Muscle of back (tissue), 13 donors: ENCODE measurements around the gene MTARC1. TPM values are rescaled to one million over a fixed set of nuclear protein-coding genes. Genes with fewer than 3 reads are reported as not detected.

Experiments
- DNase-seq, 3 donors: peaks; one replicate each; pipeline versions ENCODE4 v3.0.0 to v3.0.0-alpha.2; 2013
- long read RNA-seq, 9 donors: transcript quantifications; one replicate each; lab custom pipeline, GENCODE V29; 2026
- polyA plus RNA-seq, 10 donors: library from polyadenylated mRNA; unstranded; fragments of 120-200 nt; gene quantifications; one replicate each; pipeline ENCODE4 v1.2.1, GENCODE V29; 2013; ENCODE audit not compliant: insufficient read length in 10 of 10

MTARC1 gene
- 10 to 100 TPM in 1 of 10 donors, 1 to 10 TPM in 9; 2.8 to 11.2 (median 5.9) TPM for polyA plus RNA-seq
- long read RNA-seq, donor 1, result 0 reads
- long read RNA-seq, donor 2, result 0 reads
- long read RNA-seq, donor 3, result 0 reads
- long read RNA-seq, donor 4, result 0 reads
- long read RNA-seq, donor 5, full-length matches to known transcripts, result 2 of 8 reads
- long read RNA-seq, donor 5, partial matches to known transcripts, result 6 of 8 reads
- long read RNA-seq, donor 5, other reads (novel, unspliced or antisense), result 0 of 8 reads
- long read RNA-seq, donor 6, full-length matches to known transcripts, result 1 of 1 reads
- long read RNA-seq, donor 6, partial matches to known transcripts, result 0 of 1 reads
- long read RNA-seq, donor 6, other reads (novel, unspliced or antisense), result 0 of 1 reads
- long read RNA-seq, donor 7, full-length matches to known transcripts, result 1 of 1 reads
- long read RNA-seq, donor 7, partial matches to known transcripts, result 0 of 1 reads
- long read RNA-seq, donor 7, other reads (novel, unspliced or antisense), result 0 of 1 reads
- long read RNA-seq, donor 8, result 0 reads
- long read RNA-seq, donor 9, full-length matches to known transcripts, result 1 of 1 reads
- long read RNA-seq, donor 9, partial matches to known transcripts, result 0 of 1 reads
- long read RNA-seq, donor 9, other reads (novel, unspliced or antisense), result 0 of 1 reads

- DNase-seq, result peak; percentile 41 to 82 (median 74)
Measured at GRCh38 chr1:220786337-220787068, at the start of gene MTARC1. MTARC1 (plus strand) TSS chr1:220786913; CDS start chr1:220786945, 32 bp downstream.

- DNase-seq, result no peak
Measured at GRCh38 chr1:220741349-220741748, 45.4 kb upstream of the MTARC1 start.

- DNase-seq, result no peak
Measured at GRCh38 chr1:220741825-220742224, 44.9 kb upstream of the MTARC1 start.

DNA sequence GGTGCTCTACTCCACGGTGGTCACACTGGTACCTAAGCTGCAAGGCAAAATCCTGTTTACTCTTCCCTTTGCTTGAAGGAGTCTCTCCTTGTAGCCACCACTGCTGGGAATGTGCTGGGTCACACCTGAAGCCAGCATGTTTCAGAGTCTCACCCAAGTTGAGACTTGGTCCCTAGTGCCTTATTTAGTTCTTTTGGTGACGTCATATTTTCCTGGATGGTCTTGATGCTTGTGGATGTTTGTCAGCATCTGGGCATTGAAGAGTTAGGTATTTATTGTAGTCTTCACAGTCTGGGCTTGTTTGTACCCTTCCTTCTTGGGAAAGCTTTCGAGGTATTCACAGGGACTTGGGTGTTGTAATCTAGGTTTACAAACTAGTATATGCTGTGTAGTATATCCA, 44.2 kb upstream of the MTARC1 start:
- no peak for DNase-seq

GRCh38 chr1:220746851-220747250, 39.9 kb upstream of the MTARC1 start:
- DNase-seq, result peak in 2 of 3 donors; percentile 21 to 57

GRCh38 chr1:220747437-220748088, 39.1 kb upstream of the MTARC1 start:
- no peak for DNase-seq

DNA sequence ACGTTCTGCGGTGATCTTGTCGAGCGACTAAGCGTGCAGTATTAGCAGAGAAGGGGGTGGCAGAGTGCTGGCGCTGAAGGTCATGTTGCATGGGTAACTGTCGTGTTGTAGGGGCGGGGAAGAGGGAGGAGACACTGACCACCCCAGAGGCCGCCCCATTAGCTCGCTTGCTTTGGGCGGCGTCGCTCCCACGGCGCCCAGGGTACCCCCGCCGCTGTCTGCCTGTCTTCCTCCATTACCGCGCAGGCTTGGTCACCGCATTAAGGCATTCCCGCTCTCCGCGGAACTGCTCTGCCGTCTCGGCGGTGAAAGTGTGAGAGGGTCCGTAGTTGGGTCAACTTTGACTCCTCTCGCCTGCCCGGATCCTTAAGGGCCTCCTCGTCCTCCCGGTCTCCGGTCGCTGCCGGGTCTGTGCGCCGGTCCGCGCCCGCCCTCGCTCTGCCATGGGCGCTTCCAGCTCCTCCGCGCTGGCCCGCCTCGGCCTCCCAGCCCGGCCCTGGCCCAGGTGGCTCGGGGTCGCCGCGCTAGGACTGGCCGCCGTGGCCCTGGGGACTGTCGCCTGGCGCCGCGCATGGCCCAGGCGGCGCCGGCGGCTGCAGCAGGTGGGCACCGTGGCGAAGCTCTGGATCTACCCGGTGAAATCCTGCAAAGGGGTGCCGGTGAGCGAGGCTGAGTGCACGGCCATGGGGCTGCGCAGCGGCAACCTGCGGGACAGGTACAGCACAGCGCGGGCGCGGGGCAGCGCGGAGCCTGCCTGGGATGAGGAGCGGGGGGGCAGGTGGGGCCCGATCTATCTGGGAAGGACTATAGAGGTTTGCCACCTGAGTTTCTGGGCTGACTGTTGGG, 38.4 kb upstream of the MTARC1 start, which contains the start of gene MTARC2:
TSS of gene MTARC2 (plus strand) at position 234 of the 846 bp plus-strand sequence. CDS start at position 444, 210 bp downstream.
- peak; percentile 73 to 94 (median 79) for DNase-seq

DNA sequence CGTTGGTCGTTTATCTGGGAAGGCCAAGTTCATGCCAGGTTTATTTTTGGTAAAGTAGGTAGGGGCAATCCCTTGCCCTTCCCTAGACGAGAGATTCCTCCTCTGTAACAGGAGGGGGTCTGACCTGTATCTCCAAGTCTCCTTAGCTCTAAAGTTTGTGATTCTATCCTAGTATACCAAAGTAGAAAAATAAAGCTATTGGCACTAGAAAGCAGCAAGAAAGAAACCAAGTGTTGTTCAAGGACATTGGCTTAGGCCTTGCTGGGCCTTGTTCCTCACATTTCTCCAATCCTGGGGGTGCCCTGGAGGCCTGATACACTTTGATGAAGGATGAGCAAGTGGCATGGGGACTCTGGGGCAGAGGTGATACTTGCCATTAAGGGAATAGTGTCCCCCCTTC, 37.8 kb upstream of the MTARC1 start:
- peak in 1 of 3 donors; percentile 53 for DNase-seq

DNA sequence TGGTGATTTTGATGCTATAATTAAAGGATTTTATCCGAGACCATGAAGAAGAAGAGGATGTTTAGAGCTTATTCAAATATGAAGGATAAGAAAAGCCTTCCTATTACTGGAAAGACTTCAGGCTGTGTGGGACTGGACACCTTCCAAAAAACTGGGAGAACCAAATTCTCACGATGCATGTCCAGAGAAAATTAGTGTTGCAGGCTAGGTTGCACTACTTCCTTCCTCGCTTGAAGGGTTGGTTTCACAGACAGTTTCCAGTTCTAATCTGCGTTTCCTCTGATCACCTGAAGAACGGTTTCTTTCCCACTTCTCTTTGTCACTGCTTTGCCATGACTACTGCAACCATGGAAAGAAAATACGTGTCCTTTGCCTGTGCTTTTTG, 36.6 kb upstream of the MTARC1 start:
- peak in 2 of 3 donors; percentile 59 to 71 for DNase-seq

- DNase-seq, result no peak
Measured at GRCh38 chr1:220751111-220751510, 35.6 kb upstream of the MTARC1 start.

DNA sequence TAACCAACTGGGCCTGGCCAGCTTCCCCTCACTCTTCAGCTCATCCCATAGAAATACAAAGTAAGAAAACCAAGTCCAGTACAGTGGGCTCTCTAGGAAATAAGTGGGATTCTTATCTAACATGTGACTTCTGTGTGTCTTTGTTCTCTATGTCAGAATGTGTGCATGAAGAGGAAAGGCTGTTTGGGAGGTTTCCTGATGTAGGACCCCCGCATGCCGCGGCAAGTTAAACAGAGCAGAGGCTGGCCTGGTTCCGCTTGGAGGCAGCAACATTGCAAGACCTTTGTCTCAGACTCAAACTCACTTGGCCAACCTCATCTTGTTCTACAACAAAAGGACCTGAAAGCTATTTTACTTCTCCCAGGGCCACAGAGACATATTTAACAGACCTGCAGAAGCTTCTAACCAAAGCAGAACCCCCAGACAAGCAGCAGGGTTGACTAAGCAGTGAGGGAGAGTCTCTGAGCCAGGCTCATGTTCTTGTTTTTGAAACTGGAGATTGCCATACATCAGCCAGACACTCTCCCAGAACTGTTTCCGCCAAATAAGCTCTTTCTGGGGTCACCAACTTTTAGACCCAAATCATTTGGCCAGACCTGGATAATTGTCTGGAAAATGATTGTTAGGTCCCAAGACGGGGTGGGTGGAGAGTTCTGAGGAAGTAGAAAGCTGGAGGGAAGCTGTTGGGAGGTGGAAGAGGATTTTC, 32.3 kb upstream of the MTARC1 start:
- no peak for DNase-seq

GRCh38 chr1:220754918-220755295, 31.8 kb upstream of the MTARC1 start:
- no peak for DNase-seq

- DNase-seq, result no peak
Measured at GRCh38 chr1:220755309-220755708, 31.4 kb upstream of the MTARC1 start.

DNA sequence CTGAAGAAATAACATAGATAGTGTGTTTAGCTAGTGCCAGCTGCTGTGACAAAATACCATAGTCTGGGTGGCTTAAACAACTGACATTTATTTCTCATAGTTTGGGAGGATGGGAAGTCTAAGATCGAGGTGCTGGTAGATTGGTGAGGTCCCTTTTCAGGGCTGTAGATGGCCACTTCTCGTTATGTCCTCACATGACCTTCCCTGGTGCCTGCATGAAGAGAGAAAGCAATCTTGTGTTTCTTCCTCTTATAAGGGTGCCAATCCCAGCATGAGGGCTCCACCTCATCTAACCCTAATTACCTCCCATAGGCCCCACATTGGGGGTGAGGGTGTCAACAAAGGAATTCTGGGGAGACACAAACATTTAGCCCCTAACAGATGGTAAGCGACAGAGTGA, 29.3 kb upstream of the MTARC1 start:
- no peak for DNase-seq

DNA sequence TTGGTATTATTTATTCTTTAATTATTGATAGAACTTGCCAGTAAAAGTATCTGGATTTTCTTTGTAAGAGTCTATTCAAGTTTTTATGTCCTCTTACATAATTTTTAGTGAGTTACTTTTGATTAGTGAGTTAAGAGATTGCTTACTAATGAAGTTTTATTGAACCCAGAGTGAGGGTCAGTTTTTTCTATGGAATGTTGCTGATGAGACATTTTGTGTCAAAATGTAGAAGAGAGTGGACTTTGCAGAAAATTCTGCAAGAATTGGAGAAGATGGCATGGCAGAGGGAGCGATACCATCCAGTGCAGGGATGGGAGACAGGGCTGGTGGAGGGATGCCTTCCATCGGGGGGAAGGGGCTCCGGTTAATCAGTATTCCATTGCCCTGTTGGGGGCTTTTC, 27.6 kb upstream of the MTARC1 start:
- DNase-seq, result no peak

GRCh38 chr1:220761688-220762427, 24.9 kb upstream of the MTARC1 start:
- DNase-seq, result no peak

- no peak for DNase-seq
Measured at GRCh38 chr1:220764757-220765156, 22.0 kb upstream of the MTARC1 start.

DNA sequence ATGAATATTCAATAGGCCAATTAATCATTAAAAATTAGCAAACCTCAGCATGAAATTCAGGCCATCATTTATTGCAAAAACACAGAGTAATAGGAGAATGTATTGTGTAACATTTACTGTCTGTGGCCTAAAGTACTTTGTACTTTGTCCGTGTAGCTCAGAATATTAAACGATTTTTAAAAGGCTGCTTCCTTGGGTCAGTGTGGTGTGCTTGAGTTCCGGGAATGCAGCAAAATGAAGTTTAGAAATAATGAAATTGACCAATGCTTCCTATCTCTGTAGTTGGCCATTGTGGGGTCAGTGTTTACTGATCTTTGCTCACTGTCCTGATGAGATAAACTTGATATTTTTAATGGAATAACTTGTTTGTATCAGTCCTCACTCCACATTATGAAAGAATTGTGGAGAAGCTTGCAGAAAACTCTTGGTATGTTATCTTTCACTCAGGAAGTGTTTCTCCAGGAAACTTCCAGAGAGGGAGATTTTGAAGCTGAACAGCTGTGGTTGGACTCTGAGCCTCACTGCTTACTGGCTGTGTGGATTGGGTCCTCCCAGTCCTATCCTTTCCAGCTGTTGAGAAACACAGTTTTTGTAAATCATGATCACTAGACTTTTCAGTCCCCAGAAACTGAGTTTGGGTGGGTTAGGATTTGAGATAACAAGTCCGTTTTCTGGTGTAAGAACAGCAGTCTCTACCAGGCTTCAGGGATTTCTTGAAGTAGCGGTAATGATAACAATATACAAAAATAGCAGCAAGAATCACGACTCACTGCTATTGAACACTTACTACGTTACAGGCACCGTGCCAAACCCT, 19.2 kb upstream of the MTARC1 start:
- peak in 1 of 3 donors; percentile 35 for DNase-seq
